HG03565 (cell line): ENCODE results near the gene COX7B2.

Experiments
- ATAC-seq: cut with Tn5 transposase; IDR thresholded peaks from one replicate; pipeline ENCODE4 v1.9.1; 2021; ENCODE audit warnings: mild to moderate bottlenecking, moderate library complexity; ENCODE audit not compliant: unreplicated experiment

COX7B2 gene

DNA sequence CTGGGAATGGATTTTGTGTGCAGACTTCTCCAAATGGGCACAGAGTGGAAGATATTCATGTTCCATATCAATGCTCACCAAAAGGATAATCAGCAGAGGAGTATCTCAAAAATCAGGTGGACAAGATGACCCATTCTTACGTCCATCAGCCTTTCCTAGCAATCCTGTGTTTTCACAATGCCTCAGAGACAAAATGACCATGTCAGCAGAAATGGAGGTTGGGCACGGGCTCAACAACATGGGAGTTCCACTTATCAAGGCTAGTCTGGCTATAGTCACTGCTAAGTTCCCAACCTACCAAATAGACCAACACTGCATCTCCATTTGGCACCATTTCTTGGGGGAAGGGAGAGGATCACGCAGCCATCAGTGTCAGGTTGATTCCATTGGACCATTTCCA lies 179.0 kb downstream of the COX7B2 start:
- ATAC-seq, result no peak

DNA sequence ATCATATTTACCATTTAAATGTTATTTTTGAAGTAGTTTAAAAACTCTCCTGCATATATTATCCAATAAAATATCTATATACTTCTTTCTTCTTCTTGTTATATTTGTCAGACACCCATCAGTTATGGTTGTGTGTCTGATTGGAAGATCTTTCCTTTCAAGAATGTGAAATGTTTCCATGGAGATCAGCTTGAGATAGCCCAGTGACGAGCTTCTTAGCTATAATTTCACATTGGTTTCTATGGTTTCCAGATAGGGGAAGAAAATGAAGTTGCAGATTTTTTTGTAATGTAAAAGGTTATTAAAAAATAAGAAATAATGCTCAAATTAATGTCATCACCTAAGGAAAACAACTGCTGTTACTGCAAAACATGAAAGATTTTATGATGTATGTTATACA lies 189.0 kb downstream of the COX7B2 start:
- ATAC-seq, result no peak

DNA sequence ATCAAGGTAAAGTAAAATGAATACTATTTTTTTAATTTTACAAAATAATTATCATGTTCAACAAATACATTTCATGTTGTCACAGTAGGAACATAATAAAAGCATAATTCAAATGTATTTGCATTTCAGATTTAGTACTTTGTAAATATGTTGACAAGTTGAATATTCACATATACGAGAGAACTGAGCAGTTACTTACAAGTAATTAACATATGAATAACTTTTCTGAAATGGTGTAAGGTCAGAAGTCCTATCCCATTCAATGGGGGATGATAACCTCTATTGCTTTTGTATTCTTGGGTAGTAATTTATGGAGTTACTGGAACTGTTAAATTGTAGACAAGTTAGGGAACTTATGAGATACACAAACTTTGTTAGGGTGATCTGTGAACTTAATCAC lies 191.1 kb downstream of the COX7B2 start:
- no peak for ATAC-seq

DNA sequence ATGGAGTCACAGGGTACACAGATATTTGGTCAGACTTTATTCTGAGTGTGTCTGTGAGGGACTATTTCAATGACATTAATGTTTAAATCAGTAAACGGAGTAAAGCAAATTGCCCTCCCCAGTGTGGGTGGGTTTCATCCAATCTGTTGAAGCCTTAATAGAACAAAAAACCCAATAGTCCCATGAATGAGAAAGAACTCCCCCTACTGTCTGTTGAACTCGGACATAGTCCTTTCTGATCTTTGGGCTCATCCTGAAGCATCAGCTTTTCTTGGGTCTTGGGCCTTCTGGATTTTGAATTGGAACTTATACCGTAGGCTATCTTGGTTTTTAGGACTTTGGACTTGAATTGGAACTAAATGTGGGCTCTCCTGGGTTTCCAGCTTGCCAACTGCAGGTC lies 193.6 kb downstream of the COX7B2 start:
- no peak for ATAC-seq

DNA sequence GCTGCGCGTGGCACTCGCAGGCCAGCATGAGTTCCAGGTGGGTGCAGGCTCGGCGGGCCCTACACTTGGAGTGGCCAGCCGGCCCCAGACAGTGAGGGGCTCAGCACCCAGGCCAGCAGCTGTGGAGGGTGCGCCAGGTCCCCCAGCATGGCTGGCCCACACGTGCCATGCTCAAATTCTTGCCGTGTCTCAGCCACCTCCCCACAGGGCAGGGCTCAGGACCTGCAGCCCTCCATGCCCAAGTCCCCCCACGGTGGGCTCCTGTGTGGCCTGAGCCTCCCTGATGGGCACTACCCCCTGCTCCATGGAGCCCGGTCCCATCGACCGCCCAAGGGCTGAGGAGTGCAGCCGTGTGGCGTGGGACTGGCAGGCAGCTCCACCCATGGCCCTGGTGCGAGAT lies 210.2 kb downstream of the COX7B2 start:
- ATAC-seq, result no peak
